ENCODE measurements around the gene FGF16. TPM values are rescaled to one million over a fixed set of nuclear protein-coding genes. Genes with fewer than 3 reads are reported as not detected.

FGF16 gene
- total and polyA plus RNA-seq, 12 donors = 0.13 to 0.32 (median 0.19) TPM; not detected in 7

DNA sequence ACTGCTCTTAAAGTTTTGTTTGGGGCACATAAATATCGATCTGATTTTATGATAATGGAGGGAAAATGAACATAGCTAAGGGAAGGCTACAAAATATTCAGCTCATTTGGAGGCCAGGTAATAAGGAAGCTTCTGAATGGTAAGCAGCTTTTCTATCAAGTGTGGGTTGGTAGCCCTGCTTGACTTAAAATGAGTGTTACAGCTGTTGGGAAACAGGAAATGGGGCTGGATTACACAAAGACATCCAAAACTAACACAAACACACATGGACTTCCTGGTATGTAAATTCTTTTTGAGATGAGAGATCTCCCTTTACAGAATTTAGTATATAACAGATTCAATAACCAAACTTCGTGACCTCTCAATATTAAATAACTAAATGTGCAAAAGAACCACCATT lies 58.0 kb downstream of the FGF16 start:
- Histone ChIP-seq H3K36me3 (peaks cover 0 to 44% (median 0%) of the 10 kb centered on the region in 9 donors), H3K9me3 (no peaks in the 10 kb centered on the region), H3K27ac (peak overlapping the region in 4 of 10 donors; percentile 37 to 51 (median 49)), H3K4me3 (no peak overlapping the region), H3K27me3 (peaks cover 0 to under 1% (median 0%) of the 10 kb centered on the region in 7 donors), H3K4me1 (peaks cover 0 to 18% (median 3%) of the 10 kb centered on the region in 9 donors)
- WGBS, 2 donors = 46 to 53% methylated on average over 2 of the region's 2 CpGs
- intact Hi-C loops (cut with DNase I) = no loop called here
- no peak for DNase-seq
- peak in 4 of 8 donors; percentile 26 to 61 (median 45) for ATAC-seq
- TF ChIP-seq, protein P1, sequence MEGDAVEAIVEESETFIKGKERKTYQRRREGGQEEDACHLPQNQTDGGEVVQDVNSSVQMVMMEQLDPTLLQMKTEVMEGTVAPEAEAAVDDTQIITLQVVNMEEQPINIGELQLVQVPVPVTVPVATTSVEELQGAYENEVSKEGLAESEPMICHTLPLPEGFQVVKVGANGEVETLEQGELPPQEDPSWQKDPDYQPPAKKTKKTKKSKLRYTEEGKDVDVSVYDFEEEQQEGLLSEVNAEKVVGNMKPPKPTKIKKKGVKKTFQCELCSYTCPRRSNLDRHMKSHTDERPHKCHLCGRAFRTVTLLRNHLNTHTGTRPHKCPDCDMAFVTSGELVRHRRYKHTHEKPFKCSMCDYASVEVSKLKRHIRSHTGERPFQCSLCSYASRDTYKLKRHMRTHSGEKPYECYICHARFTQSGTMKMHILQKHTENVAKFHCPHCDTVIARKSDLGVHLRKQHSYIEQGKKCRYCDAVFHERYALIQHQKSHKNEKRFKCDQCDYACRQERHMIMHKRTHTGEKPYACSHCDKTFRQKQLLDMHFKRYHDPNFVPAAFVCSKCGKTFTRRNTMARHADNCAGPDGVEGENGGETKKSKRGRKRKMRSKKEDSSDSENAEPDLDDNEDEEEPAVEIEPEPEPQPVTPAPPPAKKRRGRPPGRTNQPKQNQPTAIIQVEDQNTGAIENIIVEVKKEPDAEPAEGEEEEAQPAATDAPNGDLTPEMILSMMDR (IDR thresholded peaks at IDR 0.05) = no peak

Data from heart right ventricle (tissue), 16 donors.